Lung microvascular endothelial cell (primary cell): ENCODE data around the gene ARHGAP15. TPM values are rescaled to one million over a fixed set of nuclear protein-coding genes. Genes with fewer than 3 reads are reported as not detected.

Experiments used
- DNase-seq, 2 donors: peaks; one replicate each; pipeline versions ENCODE4 v3.0.0 to v3.0.0-alpha.2; 2010; ENCODE audit warnings: low read depth in 2 of 2
- total RNA-seq: library from RNA; depleted of rRNA; stranded (reverse); fragments of >200 nt; gene quantifications from 2 replicates; pipeline ENCODE4 v1.2.1, GENCODE V29; 2014

ARHGAP15 gene
- total RNA-seq, 1 donor from 2014 or later = not detected

- peak; percentile 55 for DNase-seq
These were observed 557.5 kb downstream of the ARHGAP15 start for GRCh38 chr2:143686585-143687164.

DNA sequence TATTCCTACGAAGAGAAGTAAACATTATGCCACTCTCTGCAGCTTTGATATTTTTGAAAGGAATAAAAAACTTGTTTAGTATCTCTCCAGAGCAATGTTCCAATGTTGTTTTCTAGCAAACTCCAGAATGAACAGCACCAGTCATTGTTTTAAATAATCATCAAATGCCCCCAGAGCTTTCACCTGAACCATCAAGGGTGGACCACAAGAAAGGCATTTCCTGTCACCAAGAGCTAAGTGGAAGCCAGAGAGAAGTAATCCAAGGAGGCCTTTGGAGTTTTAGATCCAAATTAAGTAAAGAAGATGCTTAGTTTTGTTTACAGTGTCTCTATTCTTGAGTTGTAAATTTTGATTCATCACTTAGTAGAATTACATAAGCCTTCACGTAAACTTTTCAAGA is 559.0 kb downstream of the ARHGAP15 start:
- DNase-seq = no peak

GRCh38 chr2:143688815-143689214 is 559.6 kb downstream of the ARHGAP15 start:
- no peak for DNase-seq

DNA sequence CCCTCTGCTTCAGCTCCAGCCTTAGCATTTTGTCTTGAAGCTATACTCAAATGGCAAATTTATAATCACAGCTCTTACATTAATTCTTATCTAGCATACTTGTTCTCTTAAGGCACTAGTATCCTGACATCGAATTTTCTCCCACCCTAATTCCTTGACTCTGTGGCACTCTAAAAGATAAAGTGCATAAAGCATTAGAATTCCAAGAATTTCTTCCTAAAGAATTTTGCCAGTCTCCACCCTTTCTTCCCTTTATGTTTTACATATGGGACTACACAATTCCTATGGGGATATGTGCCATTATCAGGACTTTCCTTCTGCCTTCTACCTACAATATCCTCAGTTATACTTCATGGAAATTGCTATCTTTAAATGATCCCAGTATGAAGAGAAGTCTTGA is 560.3 kb downstream of the ARHGAP15 start:
- no peak for DNase-seq

DNA sequence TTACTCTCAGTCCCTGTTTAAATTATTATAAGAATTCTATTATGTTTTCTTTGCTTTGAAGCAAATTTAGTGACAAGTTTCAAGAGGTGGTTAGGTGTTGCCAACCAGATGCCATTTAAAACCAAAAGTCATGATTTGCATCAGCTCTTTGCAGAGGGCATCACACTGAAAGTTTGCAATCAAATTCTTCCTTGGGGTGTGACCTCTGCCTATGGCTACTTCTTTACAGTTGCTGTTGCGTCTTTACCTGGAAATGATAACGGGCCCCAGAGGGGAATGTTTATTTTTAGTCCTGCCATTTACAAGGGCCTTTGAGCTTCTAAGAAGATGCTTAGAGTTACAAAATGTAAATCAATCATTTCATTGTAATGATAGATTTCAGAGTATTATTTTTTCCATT is 561.0 kb downstream of the ARHGAP15 start:
- no peak for DNase-seq

- DNase-seq = no peak
These were observed 561.9 kb downstream of the ARHGAP15 start for GRCh38 chr2:143691121-143691520.

DNA sequence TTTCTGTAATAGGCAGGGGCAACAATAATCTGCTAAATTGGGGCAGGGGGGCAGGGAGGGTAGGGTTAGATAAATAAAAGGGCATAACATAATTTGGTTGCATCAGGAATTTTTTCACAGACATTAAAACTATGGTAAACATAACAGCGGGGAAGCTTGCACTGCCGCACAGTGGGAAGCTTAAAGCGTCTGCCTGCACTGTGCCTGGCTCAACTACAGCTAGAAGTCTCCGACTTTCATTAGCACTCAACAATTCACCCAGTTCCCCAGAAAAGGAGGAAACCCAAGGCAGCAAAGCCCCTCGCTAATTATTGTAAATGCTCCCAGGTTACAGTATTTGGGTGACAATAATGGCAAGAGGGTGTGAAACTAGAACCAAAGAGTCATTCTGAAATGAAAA is 562.9 kb downstream of the ARHGAP15 start:
- DNase-seq = no peak

DNA sequence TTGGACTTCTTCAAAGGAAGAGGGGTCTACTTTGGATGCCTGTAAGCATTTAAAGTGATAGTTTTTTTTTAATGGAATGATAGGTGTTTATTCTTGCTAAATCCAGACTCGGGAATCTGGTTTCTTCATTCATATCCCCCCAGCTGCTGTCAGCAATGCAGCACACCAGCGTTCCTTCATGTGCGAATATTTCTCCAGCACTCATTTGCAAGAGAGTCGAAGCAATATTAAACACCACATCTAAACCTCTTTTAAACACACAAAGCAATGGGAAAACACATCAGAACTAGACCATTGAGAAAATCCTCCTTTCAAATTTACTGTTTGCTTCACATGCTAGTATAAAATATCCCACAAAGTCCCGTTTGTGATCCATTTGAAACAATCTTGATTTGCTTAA is 563.7 kb downstream of the ARHGAP15 start:
- DNase-seq = no peak

DNA sequence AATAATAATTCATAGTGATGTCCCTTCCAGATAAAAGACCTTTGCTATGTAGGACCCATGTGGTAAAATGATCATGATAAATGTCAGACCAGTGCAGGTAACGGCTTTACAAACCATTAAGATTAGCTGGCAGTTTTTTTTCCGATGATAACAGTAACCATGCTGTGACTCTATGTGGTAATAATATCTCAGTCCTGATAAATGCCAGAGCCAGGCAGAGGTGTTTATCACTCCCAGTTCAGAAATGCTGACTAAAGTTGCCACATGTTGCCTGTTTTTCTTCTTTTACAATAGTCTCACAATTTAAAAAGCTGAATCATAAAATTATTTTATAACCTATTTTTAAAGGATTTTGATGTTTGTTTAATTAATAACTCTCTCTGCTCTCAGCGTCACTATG is 565.1 kb downstream of the ARHGAP15 start:
- no peak for DNase-seq

GRCh38 chr2:143696651-143697050 is 567.4 kb downstream of the ARHGAP15 start:
- no peak for DNase-seq

GRCh38 chr2:143697744-143698143 is 568.5 kb downstream of the ARHGAP15 start:
- no peak for DNase-seq

DNA sequence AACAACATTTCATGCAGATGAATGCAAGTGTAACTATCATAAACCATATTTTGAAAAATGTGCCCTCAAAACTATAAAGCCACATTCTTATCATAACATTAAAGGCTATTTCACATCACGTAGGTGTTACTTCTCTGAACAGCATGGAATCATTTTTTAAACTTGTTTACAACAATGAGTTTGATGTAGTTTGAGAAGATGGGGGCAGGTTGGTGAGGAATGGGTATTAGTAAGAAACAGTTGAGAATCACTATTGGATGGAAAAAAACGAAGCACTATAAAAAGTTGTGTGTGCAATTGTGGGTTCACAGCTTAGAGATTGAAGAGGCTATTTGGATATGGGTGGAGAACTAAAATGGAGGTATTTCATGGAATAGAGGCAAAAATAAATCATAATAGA is 569.1 kb downstream of the ARHGAP15 start:
- no peak for DNase-seq

DNA sequence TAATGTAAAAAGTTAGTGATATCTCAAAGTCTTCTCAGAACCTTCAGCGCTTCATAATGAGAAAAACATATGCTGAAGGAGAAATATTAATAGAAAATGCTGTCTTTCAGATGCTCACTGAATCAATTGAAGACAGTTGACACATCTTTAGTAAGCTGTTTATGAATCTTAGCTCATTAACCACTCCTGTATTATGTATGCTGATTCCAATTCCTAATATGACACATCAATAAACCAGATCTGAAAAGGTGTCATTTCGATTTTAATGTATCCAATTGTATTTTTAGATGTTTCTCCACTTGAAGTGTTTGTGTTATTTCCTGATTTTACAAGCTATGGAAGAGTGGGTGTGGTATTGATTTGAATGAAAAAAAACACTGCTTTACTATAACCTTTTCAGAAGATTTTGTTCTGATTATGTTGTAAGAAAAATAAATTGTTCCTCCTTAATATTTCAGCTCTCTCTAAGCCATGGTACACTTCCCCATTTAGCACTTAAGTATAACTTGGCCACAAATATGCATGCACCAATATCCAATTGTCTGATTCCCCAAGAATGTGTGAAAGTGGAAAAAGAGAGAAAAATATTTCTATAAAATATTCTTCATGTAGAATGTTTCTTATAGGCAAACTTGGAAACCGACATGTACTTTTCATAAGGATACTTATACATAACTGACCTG is 569.8 kb downstream of the ARHGAP15 start:
- DNase-seq = no peak

DNA sequence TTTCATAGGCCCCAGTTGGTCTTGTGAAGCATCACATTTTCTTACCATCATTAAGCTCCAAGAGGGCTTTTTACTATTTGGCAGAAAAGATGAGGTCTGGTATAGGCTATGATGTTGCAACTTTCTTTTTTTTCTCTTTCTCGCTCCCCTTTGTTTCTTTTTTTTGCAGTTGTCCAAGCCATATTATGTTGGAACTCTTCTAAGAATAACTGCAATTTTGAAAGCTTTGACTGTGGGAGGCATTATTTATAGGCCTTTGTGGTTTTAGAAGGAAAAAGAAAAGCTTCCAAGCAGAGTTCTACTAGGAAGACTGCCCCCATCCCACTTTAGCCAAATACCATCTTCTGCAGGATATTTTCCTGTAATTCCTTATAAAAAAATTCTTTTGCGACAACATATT is 571.6 kb downstream of the ARHGAP15 start:
- DNase-seq = no peak

- no peak for DNase-seq
These were observed 572.6 kb downstream of the ARHGAP15 start for GRCh38 chr2:143701785-143702184.

DNA sequence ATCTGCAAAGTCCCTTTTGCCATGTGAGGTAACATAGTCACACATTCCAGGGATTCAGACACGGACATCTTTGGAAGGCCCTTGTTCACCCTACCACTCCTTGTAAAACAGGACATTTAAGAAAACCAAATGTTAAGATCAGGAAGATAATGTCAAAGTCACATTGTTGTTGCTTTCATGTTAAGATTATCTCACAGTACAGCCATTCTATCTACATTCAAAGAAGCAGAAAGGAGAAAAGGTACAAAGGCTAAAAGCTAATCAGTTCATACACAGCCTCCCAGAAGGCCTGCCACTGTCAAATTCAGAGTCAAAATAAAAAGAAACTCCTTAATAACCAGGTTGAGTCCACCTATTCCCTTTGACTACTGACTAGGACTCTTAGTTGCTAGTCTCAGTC is 573.7 kb downstream of the ARHGAP15 start:
- DNase-seq = no peak

GRCh38 chr2:143704451-143705106 is 575.4 kb downstream of the ARHGAP15 start:
- DNase-seq = no peak

DNA sequence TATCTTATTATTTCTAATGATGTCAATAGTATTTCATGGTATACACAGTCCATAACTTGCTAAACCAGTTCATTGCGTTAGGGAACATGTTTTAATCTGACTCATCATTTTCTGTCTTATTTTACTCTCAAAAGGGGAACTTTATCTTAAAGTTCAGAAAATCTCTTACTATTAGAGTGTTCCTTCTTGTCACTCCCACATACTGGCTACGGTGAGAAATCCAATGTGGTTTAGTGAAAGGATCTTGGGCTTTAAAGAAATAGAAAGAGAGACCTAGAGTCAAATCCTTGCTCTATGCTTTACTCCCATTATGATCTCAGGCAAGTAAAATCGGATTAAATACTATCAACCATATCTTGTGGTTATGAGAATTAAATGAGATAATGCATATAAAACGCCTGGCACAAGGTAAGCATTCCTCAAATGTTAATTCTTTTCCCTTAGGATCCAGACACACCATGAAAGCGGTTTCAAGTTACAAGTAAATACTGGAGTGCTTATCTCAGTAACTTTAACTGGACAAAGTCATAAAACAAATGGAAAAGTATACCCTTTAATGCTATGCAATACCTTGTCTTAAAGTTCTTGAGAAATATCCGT is 576.0 kb downstream of the ARHGAP15 start:
- DNase-seq = no peak

DNA sequence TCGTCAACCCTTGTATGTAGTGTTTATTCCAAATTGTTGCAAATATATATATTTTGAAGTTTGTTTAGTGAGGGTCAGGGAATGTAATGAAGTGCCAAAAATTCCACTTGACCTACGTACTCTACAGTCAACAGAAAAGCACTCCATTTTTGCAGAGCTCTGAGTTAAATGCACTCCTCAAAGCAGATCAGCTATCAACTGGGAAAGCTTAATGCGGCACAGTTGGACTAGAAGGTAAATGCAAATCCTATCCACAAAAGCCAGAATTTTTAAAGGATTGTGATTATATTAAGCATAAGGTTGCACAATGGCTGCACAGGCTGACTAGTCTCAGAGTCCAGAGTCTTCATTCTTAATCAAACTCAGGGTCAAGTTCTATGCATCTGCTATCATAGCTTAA is 577.1 kb downstream of the ARHGAP15 start:
- DNase-seq = no peak

DNA sequence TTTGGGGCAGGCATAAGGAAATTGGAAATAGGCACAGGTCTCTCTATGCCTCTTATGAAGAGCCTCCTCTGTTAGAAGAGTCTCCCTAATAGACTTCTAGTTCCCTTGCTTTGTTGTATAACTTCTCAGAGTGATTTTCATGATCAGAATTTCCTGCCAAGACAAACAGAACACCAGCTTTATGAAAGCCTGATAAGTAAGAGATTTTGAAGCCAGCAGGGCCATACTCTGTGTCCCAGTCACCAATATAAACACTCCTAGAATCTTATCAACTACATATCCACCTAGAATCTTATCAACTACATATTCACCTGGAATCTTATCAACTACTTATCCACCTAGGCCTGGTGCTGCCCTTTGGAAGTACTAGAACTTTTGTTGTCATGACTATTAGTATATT is 579.5 kb downstream of the ARHGAP15 start:
- DNase-seq = no peak

DNA sequence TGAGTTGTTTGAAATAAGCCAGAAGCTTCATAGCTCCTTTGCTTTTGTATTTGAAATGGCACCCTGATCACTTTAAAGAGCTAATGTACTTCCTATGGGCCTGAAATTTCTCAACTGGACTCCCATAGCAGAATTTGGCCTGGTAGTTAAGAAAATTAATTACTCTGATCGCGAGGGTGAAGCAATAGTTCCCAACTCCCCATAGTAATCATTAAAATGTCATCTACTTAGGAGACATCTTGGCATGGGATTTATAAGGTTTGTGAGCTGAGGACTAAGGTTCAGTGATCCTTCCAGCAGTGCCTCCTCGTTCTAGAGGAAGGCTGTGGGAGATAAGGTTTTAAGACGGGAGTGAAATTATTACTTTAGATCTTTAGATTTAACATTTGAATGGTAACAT is 581.0 kb downstream of the ARHGAP15 start:
- DNase-seq = no peak

GRCh38 chr2:143710879-143711278 is 581.7 kb downstream of the ARHGAP15 start:
- DNase-seq = no peak

DNA sequence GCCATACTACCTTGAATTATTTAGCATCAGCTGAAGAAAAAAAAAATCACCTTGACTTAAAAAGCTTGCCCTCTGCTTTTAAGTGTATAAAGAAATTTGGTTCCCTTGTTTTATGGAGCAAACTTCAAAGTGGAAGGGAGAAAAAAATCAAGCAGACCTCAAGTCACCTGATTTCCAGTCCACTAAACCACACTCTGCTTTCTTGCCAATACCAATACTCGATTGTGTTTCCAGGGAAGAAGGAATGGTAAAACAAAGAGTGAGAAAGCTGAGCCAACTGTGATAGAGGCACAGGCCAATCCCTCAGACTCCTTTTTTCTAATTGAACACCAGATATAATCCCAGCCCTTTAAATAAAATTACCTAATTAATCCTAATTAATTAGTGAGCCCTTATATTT is 587.3 kb downstream of the ARHGAP15 start:
- no peak for DNase-seq
